HG03520 (cell line): Measurements from ENCODE around the gene QSOX2.

Experiments used
- ATAC-seq: cut with Tn5 transposase; IDR thresholded peaks from one replicate; pipeline ENCODE4 v1.9.1; 2021; ENCODE audit warnings: mild to moderate bottlenecking, moderate library complexity; ENCODE audit not compliant: unreplicated experiment

QSOX2 gene

GRCh38 chr9:136208675-136209074, 36.9 kb downstream of the QSOX2 start:
- no peak for ATAC-seq

- no peak for ATAC-seq
Observed at GRCh38 chr9:136207616-136208015, 38.0 kb downstream of the QSOX2 start.

GRCh38 chr9:136206602-136207275, 38.9 kb downstream of the QSOX2 start:
- no peak for ATAC-seq

- ATAC-seq = no peak
Observed at GRCh38 chr9:136205707-136205992, 40.0 kb downstream of the QSOX2 start.

GRCh38 chr9:136204838-136205706, 40.5 kb downstream of the QSOX2 start, which contains the start of gene LHX3:
LHX3 (minus strand) TSS chr9:136205128; CDS start chr9:136205012, 116 bp downstream.
- no peak for ATAC-seq

- ATAC-seq = no peak
Observed at GRCh38 chr9:136204145-136204805, 41.3 kb downstream of the QSOX2 start.

GRCh38 chr9:136203408-136204144, 42.0 kb downstream of the QSOX2 start:
- ATAC-seq = no peak

- ATAC-seq = no peak
Observed at GRCh38 chr9:136202454-136203407, 42.9 kb downstream of the QSOX2 start.

GRCh38 chr9:136201609-136202453, 43.8 kb downstream of the QSOX2 start:
- no peak for ATAC-seq

GRCh38 chr9:136201174-136201573, 44.4 kb downstream of the QSOX2 start:
- ATAC-seq = no peak

- ATAC-seq = no peak
Observed at GRCh38 chr9:136200424-136200823, 45.2 kb downstream of the QSOX2 start.

- ATAC-seq = no peak
Observed at GRCh38 chr9:136199391-136200288, 46.0 kb downstream of the QSOX2 start.

GRCh38 chr9:136198605-136199083, 47.0 kb downstream of the QSOX2 start:
- ATAC-seq = no peak

GRCh38 chr9:136197930-136198604, 47.5 kb downstream of the QSOX2 start:
- ATAC-seq = no peak

- no peak for ATAC-seq
Observed at GRCh38 chr9:136197084-136197875, 48.3 kb downstream of the QSOX2 start.

GRCh38 chr9:136196404-136197083, 49.1 kb downstream of the QSOX2 start:
- ATAC-seq = no peak
